Activated naive CD4-positive, alpha-beta T cell treated with anti-CD3 and anti-CD28 coated beads, Interleukin-2, amount 10 ng/mL, durations not matched to agents 7 days and 5 days (primary cell): ENCODE measurements around the gene CCDC89.
"Not testable (repeated sequence)": the region's sequence is repeated elsewhere in the genome, so short reads cannot be mapped to it uniquely, and the experiment has no call there.

Source experiments
- CTCF ChIA-PET: fragments of 350-600 bp; sonication (Branson Sonifier 250); formaldehyde crosslinking; loops from one replicate; lab custom pipeline; 2021; ENCODE audit warnings: antibody characterized with exemption; lab: Charles Lee
- DNase-seq: peaks from one replicate; pipeline ENCODE4 v3.0.0-alpha.2; 2020
- H3K27ac Mint-ChIP-seq: one replicate; pipeline ENCODE4 v1.8.0; 2021; ENCODE audit warnings: mild to moderate bottlenecking, moderate library complexity, mixed read lengths
- H3K27me3 Mint-ChIP-seq: one replicate; pipeline ENCODE4 v1.8.0; 2021; ENCODE audit warnings: mild to moderate bottlenecking, mixed read lengths
- H3K36me3 Mint-ChIP-seq: one replicate; pipeline ENCODE4 v1.8.0; 2021; ENCODE audit warnings: mixed read lengths
- H3K4me1 Mint-ChIP-seq: one replicate; pipeline ENCODE4 v1.8.0; 2021; ENCODE audit warnings: mixed read lengths
- H3K4me3 Mint-ChIP-seq: one replicate; pipeline ENCODE4 v1.8.0; 2021; ENCODE audit warnings: mild to moderate bottlenecking, moderate library complexity, mixed read lengths
- H3K9me3 Mint-ChIP-seq: one replicate; pipeline ENCODE4 v1.8.0; 2021; ENCODE audit warnings: mixed read lengths

CCDC89 gene

GRCh38 chr11:85673393-85673792 lies 12.6 kb downstream of the CCDC89 start:
- Mint-ChIP-seq H3K4me3 (no peak overlapping the region), H3K36me3 (no peaks in the 10 kb centered on the region), H3K4me1 (no peaks in the 10 kb centered on the region), H3K27me3 (peaks cover 24% of the 10 kb centered on the region), H3K9me3 (no peaks in the 10 kb centered on the region), H3K27ac (no peak overlapping the region)
- CTCF ChIA-PET: no interaction called here
- DNase-seq: no peak

- no peak for DNase-seq
- CTCF ChIA-PET: no interaction called here
- Mint-ChIP-seq H3K36me3 (no peaks in the 10 kb centered on the region), H3K4me3 (no peak overlapping the region), H3K9me3 (no peaks in the 10 kb centered on the region), H3K27ac (no peak overlapping the region), H3K27me3 (peaks cover 24% of the 10 kb centered on the region), H3K4me1 (no peaks in the 10 kb centered on the region)
Observed at GRCh38 chr11:85672105-85672902, 13.7 kb downstream of the CCDC89 start.

DNA sequence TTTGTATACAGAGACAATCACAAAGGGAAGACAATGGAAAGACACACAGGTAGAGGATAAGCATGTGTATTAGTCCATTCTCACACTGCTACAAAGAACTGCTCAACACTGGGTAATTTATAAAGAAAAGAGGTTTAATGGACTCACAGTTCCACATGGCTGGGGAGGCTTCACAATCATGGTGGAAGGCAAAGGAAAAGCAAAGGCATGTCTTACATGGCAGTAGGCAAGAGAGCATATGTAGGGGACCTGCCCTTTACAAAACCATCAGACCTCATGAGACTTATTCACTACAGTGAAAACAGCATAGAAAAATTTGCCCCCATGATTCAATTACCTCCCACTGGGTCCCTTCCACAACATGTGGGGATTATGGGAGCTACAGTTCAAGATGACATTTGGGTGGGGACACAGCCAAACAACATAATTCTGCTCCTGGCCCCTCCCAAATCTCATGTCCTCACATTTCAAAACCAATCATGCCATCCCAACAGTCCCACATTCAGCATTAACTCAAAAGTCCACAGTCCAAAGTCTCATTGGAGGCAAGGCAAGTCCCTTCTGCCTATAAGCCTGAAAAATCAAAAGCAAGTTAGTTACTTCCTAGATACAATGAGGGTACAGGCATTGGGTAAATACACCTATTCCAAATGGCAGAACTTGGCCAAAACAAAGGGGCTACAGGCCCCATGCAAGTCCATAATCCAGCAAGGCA lies 14.9 kb downstream of the CCDC89 start:
- H3K27me3 Mint-ChIP-seq: peaks cover 19% of the 10 kb centered on the region
- H3K4me1 Mint-ChIP-seq, H3K4me3 Mint-ChIP-seq, H3K9me3 Mint-ChIP-seq, CTCF ChIA-PET, H3K27ac Mint-ChIP-seq, DNase-seq, H3K36me3 Mint-ChIP-seq: not testable (repeated sequence)

DNA sequence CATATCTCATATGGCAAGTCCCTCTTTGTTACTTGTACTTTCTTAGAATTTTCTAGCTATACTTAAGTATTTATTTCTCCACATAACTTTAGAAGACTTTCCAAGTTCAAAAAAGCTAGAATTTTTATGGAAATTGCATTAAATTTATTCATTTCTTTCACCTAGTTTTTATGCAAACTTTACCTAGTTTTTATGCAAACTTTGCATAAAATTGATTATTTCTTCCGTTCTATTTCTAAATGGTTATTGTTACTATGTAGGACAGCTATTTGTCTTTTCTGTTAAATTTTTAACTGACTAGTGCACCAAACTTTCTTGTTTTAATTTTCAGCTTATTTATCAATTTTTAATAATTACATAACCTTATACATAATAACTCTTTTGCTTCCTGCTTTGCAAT lies 17.8 kb downstream of the CCDC89 start:
- peaks cover 11% of the 10 kb centered on the region for H3K36me3 Mint-ChIP-seq
- peaks cover 11% of the 10 kb centered on the region for H3K4me1 Mint-ChIP-seq
- CTCF ChIA-PET: interaction anchor here (0.6 to 0.9 kb wide), 3 partner anchors 32 to 396 kb away, joined by 3 to 5 read pairs (median 4); no protein-coding TSS in a partner anchor
- H3K9me3 Mint-ChIP-seq: no peaks in the 10 kb centered on the region
- no peak for DNase-seq
- peaks cover 15% of the 10 kb centered on the region for H3K27me3 Mint-ChIP-seq
- H3K4me3 Mint-ChIP-seq: no peak overlapping the region
- no peak overlapping the region for H3K27ac Mint-ChIP-seq

- no peak for DNase-seq
- H3K36me3 Mint-ChIP-seq: peaks cover 20% of the 10 kb centered on the region
- H3K4me3 Mint-ChIP-seq: no peak overlapping the region
- H3K9me3 Mint-ChIP-seq: no peaks in the 10 kb centered on the region
- peaks cover 11% of the 10 kb centered on the region for H3K27me3 Mint-ChIP-seq
- H3K27ac Mint-ChIP-seq: no peak overlapping the region
- peaks cover 18% of the 10 kb centered on the region for H3K4me1 Mint-ChIP-seq
- CTCF ChIA-PET: interaction anchor here (0.6 kb wide), 1 partner anchor 44 kb away, joined by 3 read pairs; no protein-coding TSS in a partner anchor
Observed at GRCh38 chr11:85666687-85667086, 19.3 kb downstream of the CCDC89 start.

- H3K27me3 Mint-ChIP-seq: peaks cover 4% of the 10 kb centered on the region
- CTCF ChIA-PET: no interaction called here
- peaks cover 28% of the 10 kb centered on the region for H3K36me3 Mint-ChIP-seq
- H3K4me1 Mint-ChIP-seq: peaks cover 27% of the 10 kb centered on the region
- DNase-seq: no peak
- no peaks in the 10 kb centered on the region for H3K9me3 Mint-ChIP-seq
- peak overlapping the region; percentile 98 for H3K27ac Mint-ChIP-seq
- H3K4me3 Mint-ChIP-seq: peak overlapping the region; percentile 61
Observed at GRCh38 chr11:85665733-85666132, 20.3 kb downstream of the CCDC89 start.

- Mint-ChIP-seq H3K36me3 (peaks cover 36% of the 10 kb centered on the region), H3K9me3 (no peaks in the 10 kb centered on the region), H3K4me3 (peak within 1 kb of the TSS; percentile 98), H3K27me3 (no peaks in the 10 kb centered on the region), H3K27ac (peak within 1 kb of the TSS; percentile 98), H3K4me1 (peaks cover 35% of the 10 kb centered on the region)
- CTCF ChIA-PET: interaction anchor here (0.7 to 2.7 kb wide), 4 partner anchors 17 to 658 kb away, joined by 3 to 8 read pairs (median 6); partner anchors contain the start of genes DLG2, TMEM126A and TMEM126B
- DNase-seq: peak; percentile 94
Observed at GRCh38 chr11:85664615-85665481, 21.1 kb downstream of the CCDC89 start, which contains the start of gene CREBZF. Gene CREBZF (minus strand): TSS chr11:85665129. CDS start chr11:85664875, 254 bp downstream.

DNA sequence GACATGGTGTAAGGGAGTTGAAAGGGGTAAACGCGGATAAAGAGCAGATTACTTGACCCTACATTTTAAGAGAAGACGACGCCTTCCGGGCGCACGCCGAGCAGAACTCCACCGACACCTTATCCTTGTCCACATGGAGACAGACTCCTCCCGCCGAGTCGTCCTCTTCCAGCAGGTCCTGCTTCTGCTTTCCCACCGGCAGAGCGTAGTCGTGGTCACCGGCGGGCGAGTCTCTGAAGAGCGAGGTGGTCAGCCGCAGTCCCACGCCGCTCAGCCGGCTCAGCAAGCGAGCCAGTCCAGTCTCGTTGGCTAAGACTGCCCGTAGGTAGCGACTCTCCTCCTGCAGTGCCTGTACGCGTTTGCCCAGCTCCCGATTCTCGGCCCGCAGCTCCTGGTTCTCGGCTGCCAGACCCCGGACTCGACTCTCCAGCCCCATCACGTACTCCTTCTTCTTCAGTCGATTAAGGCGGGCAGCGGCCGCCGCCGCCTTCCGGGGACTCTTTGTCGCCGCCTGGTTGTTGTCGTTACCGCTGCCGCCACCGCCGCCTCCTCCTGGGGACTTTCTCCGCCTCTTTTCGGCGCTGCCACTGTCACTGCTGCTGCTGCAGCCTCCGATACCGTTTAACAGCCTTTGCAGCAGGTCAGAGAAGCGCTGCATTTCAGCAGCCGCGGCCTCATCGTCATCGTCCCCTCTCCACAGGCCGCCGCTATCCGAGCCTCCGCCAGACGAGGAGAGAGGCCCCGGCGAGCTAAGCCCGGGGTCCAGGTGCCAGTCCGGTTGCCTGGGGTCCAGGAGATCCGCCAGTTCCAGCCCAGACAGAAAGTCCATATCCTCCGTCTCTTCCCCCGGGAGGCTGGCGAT lies 22.0 kb downstream of the CCDC89 start:
- Mint-ChIP-seq H3K9me3 (no peaks in the 10 kb centered on the region), H3K27me3 (no peaks in the 10 kb centered on the region), H3K4me3 (peak overlapping the region; percentile 98), H3K27ac (peak overlapping the region; percentile 98), H3K4me1 (peaks cover 44% of the 10 kb centered on the region), H3K36me3 (peaks cover 43% of the 10 kb centered on the region)
- CTCF ChIA-PET: interaction anchor here (1.8 to 2.7 kb wide), 3 partner anchors 16 to 90 kb away, joined by 4 to 8 read pairs (median 7); partner anchors contain the start of genes DLG2, TMEM126A and TMEM126B
- DNase-seq: peak; percentile 93

GRCh38 chr11:85663080-85663752 lies 22.8 kb downstream of the CCDC89 start:
- peak overlapping the region; percentile 98 for H3K4me3 Mint-ChIP-seq
- peak; percentile 33 for DNase-seq
- no peaks in the 10 kb centered on the region for H3K27me3 Mint-ChIP-seq
- H3K27ac Mint-ChIP-seq: peak overlapping the region; percentile 98
- no peaks in the 10 kb centered on the region for H3K9me3 Mint-ChIP-seq
- peaks cover 47% of the 10 kb centered on the region for H3K36me3 Mint-ChIP-seq
- H3K4me1 Mint-ChIP-seq: peaks cover 50% of the 10 kb centered on the region
- CTCF ChIA-PET: interaction anchor here (1.8 to 2.7 kb wide), 3 partner anchors 15 to 90 kb away, joined by 4 to 8 read pairs (median 7); partner anchors contain the start of genes DLG2, TMEM126A and TMEM126B

DNA sequence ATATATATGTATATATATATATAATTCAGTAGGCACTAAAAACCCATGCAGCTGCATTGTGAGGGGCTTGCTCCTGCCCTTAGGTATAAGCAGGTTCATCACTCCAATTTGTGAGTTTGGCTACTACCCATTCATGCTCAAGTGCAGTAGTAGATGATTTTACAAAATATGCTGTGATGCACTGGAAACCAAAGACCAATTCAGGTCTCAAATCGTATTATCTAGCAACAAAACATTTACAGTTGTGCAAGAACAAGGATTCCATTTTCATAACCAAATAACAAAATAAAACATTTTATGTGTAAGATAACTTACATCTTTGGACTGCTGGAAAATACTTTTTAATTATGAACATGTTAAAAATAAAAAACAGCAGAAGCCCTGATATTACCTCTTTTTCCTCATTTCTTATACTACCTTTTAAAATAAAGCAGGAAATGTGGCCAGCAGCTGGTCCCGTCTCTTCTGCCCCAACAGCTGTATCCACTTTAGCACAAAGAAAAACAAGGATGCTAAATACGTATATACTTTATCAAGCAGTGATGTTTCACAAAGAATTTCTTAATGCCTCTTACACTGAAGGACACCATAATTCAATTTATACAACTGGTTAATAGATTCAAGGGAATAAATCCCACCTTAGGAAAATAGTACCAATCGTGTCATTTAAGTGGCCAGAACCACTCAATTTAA lies 23.9 kb downstream of the CCDC89 start:
- CTCF ChIA-PET: interaction anchor here (0.9 kb wide), 1 partner anchor 14 kb away, joined by 4 read pairs; the partner anchor contains the start of gene TMEM126A
- DNase-seq: no peak
- Mint-ChIP-seq H3K27ac (no peak overlapping the region), H3K4me3 (peak overlapping the region; percentile 98), H3K4me1 (peaks cover 53% of the 10 kb centered on the region), H3K9me3 (no peaks in the 10 kb centered on the region), H3K27me3 (no peaks in the 10 kb centered on the region), H3K36me3 (peaks cover 49% of the 10 kb centered on the region)

- H3K36me3 Mint-ChIP-seq: peaks cover 47% of the 10 kb centered on the region
- H3K4me1 Mint-ChIP-seq: peaks cover 51% of the 10 kb centered on the region
- H3K27me3 Mint-ChIP-seq: no peaks in the 10 kb centered on the region
- no peak overlapping the region for H3K27ac Mint-ChIP-seq
- CTCF ChIA-PET: no interaction called here
- DNase-seq: no peak
- H3K9me3 Mint-ChIP-seq: no peaks in the 10 kb centered on the region
- H3K4me3 Mint-ChIP-seq: no peak overlapping the region
Observed at GRCh38 chr11:85658180-85658579, 27.8 kb downstream of the CCDC89 start.

GRCh38 chr11:85656777-85657176 lies 29.2 kb downstream of the CCDC89 start:
- H3K27me3 Mint-ChIP-seq: no peaks in the 10 kb centered on the region
- peaks cover 45% of the 10 kb centered on the region for H3K36me3 Mint-ChIP-seq
- CTCF ChIA-PET: interaction anchor here (1.2 kb wide), 1 partner anchor 8 kb away, joined by 3 read pairs; the partner anchor contains the start of gene TMEM126A
- DNase-seq: no peak
- peaks cover 51% of the 10 kb centered on the region for H3K4me1 Mint-ChIP-seq
- no peak overlapping the region for H3K27ac Mint-ChIP-seq
- no peak overlapping the region for H3K4me3 Mint-ChIP-seq
- H3K9me3 Mint-ChIP-seq: no peaks in the 10 kb centered on the region
